GM12878 (cell line): ENCODE results near the gene CBX2. TPM values are rescaled to one million over a fixed set of nuclear protein-coding genes. Genes with fewer than 3 reads are reported as not detected.

Experiments
- ATAC-seq: fragments of 200-7000 bp; cut with Tn5 transposase; 3 replicates; pipeline ENCODE4 v1.9.1; 2020; ENCODE audit warnings: mild to moderate bottlenecking, moderate library complexity
- BruUV-seq: library from RNA; stranded (reverse); fragments of 400-500 nt; replicated peaks from 2 replicates; lab custom pipeline; 2021; lab: Mats Ljungman, UMichigan
- CTCF ChIA-PET: fragments of 300-600 bp; sonication (Branson Sonifier 250); formaldehyde crosslinking; extraction: SDS; loops from one replicate; lab custom pipeline; 2021; ENCODE audit warnings: inconsistent platforms; lab: Yijun Ruan, JAX
- POLR2A ChIA-PET: fragments of 350-600 bp; formaldehyde crosslinking; extraction: SDS; loops from one replicate; lab custom pipeline; 2021; ENCODE audit warnings: inconsistent platforms; lab: Charles Lee
- RAD21 ChIA-PET: fragments of 300-600 bp; sonication (Branson Sonifier 250); formaldehyde crosslinking; loops from one replicate; lab custom pipeline; 2023; ENCODE audit warnings: antibody characterized with exemption; ENCODE audit not compliant: unreplicated experiment; lab: Charles Lee
- SMC1A ChIA-PET: fragments of 300-600 bp; sonication (Branson Sonifier 250); formaldehyde crosslinking; loops from one replicate; lab custom pipeline; 2023; ENCODE audit not compliant: unreplicated experiment, uncharacterized antibody; lab: Charles Lee
- DNase-seq: peaks from one replicate; pipeline ENCODE4 v3.0.0-alpha.2; 2011; ENCODE audit warnings: low read depth, low spot score
- FAIRE-seq: peaks from 3 replicates; lab custom pipeline; 2011; peaks lifted over from hg19 to GRCh38; lab: Jason Lieb, UNC
- H2AFZ ChIP-seq: 2 replicates; pipeline ENCODE4 v1.6.0; 2011; ENCODE audit warnings: low read depth, low read length, control low read depth; ENCODE audit not compliant: control insufficient read depth
- H3K27ac ChIP-seq: 2 replicates; pipeline ENCODE4 v1.5.1; 2011; ENCODE audit warnings: control low read depth; ENCODE audit not compliant: control insufficient read depth, insufficient read depth
- H3K27me3 ChIP-seq, 2 experiments: replicated peaks in 1 of 2; 2 replicates each; pipeline versions ENCODE4 v1.6.0 to v1.6.1; 2011; ENCODE audit warnings: low read length in 1 of 2; ENCODE audit not compliant: control insufficient read depth in 2 of 2, insufficient read depth in 2 of 2
- H3K36me3 ChIP-seq, 2 experiments: 2 replicates each; pipeline ENCODE4 v1.5.1; 2011; ENCODE audit warnings: low read length in 1 of 2; ENCODE audit not compliant: control insufficient read depth in 2 of 2, insufficient read depth in 2 of 2
- H3K4me1 ChIP-seq: 2 replicates; pipeline ENCODE4 v1.6.1; 2011; ENCODE audit warnings: mild to moderate bottlenecking, low read length, moderate library complexity, mixed read lengths; ENCODE audit not compliant: control insufficient read depth, insufficient read depth
- H3K4me2 ChIP-seq: 2 replicates; pipeline ENCODE4 v1.6.0; 2011; ENCODE audit warnings: control low read depth; ENCODE audit not compliant: control insufficient read depth, insufficient read depth
- H3K4me3 ChIP-seq: fragments of 200-600 bp; sonication (generic); 2 replicates; pipeline ENCODE4 v1.5.1; 2016
- H3K79me2 ChIP-seq: 2 replicates; pipeline ENCODE4 v1.6.0; 2011; ENCODE audit warnings: low read length; ENCODE audit not compliant: control insufficient read depth, insufficient read depth
- H3K9ac ChIP-seq: 2 replicates; pipeline ENCODE4 v1.8.0; 2011; ENCODE audit warnings: low read length, control low read depth, mixed read lengths; ENCODE audit not compliant: control insufficient read depth, insufficient read depth
- H3K9me3 ChIP-seq: replicated peaks from 3 replicates; pipeline ENCODE4 v1.5.1; 2011; ENCODE audit warnings: mild to moderate bottlenecking, low read length; ENCODE audit not compliant: control insufficient read depth, insufficient read depth
- H4K20me1 ChIP-seq: 2 replicates; pipeline ENCODE4 v1.6.0; 2011; ENCODE audit not compliant: control insufficient read depth, insufficient read depth
- ATF3 ChIP-seq: IDR thresholded peaks from 2 replicates; pipeline ENCODE4 v1.6.1; 2011; ENCODE audit warnings: low read depth, mild to moderate bottlenecking, low read length, moderate library complexity, borderline replicate concordance; ENCODE audit errors: extremely low read depth
- BMI1 ChIP-seq: fragments of 450-650 bp; IDR thresholded peaks from 2 replicates; pipeline ENCODE4 v1.6.1; 2016; ENCODE audit warnings: mild to moderate bottlenecking, moderate library complexity, borderline replicate concordance
- CEBPB ChIP-seq, 2 experiments: fragments of 150-350 bp in 1 of 2; IDR thresholded peaks; 2 replicates each; pipeline ENCODE4 v1.6.1; 2012 to 2014; ENCODE audit warnings: low read depth in 2 of 2, low read length in 2 of 2, borderline replicate concordance in 1 of 2, inconsistent platforms in 1 of 2
- EZH2 ChIP-seq: IDR thresholded peaks from 2 replicates; pipeline ENCODE4 v1.6.1; 2012; ENCODE audit warnings: low read depth, mild to moderate bottlenecking, control low read depth, inconsistent platforms, low read length, borderline replicate concordance; ENCODE audit not compliant: control insufficient read depth
- RELA ChIP-seq: fragments of 450-650 bp; IDR thresholded peaks from 2 replicates; pipeline ENCODE4 v1.8.0; 2014; ENCODE audit warnings: borderline replicate concordance; ENCODE audit not compliant: partially characterized antibody
- SPI1 ChIP-seq: IDR thresholded peaks from 2 replicates; pipeline ENCODE4 v1.6.1; 2011; ENCODE audit warnings: low read depth, mild to moderate bottlenecking, low read length, moderate library complexity, borderline replicate concordance; ENCODE audit not compliant: insufficient read depth
- USF2 ChIP-seq: IDR thresholded peaks from 2 replicates; pipeline ENCODE4 v1.6.1; 2011; ENCODE audit warnings: low read depth, low read length, improper control_type of control experiment, borderline replicate concordance
- WGBS: methylation state at CpG from one replicate; pipeline ENCODE4 v1.1.6; 2016; ENCODE audit warnings: low lambda C conversion rate; ENCODE audit not compliant: insufficient replicate concordance, insufficient coverage; ENCODE audit errors: missing lambda C conversion rate; 5-methylcytosine and 5-hydroxymethylcytosine counted together
- in situ Hi-C: fragments of 300-500 bp; cut with MboI; formaldehyde crosslinking; loops from 9 replicates; pipeline ENCODE4 v1.14.3; 2018; ENCODE audit warnings: mixed read lengths
- intact Hi-C: fragments of 100-400 bp; cut with micrococcal nuclease; formaldehyde crosslinking; loops from one replicate; pipeline ENCODE4 v1.14.2; 2022; ENCODE audit not compliant: unreplicated experiment
- polyA plus RNA-seq, 11 experiments: library from polyadenylated mRNA; depleted of rRNA in 4 of 11; unstranded in 6 of 11; stranded (reverse) in 5 of 11; fragments of >200 nt; fragmentation: Nextera tagmentation in 4 of 11; fragmentation: Illumina TruSeq in 1 of 11; extraction: Ambion mirVana in 4 of 11; extraction: Trizol in 1 of 11; gene quantifications; 1 replicate in 1 of 11; 2 replicates in 10 of 11; pipeline versions ENCODE4 v1.2.1 to v1.2.3, GENCODE V29; 2011 to 2016; ENCODE audit warnings: inconsistent platforms in 2 of 11, missing spikeins in 2 of 11, low read depth in 1 of 11
- total RNA-seq, 4 experiments: library from RNA; depleted of rRNA in 3 of 4; stranded (reverse); fragments of >200 nt in 3 of 4; fragmentation: Illumina TruSeq in 1 of 4; extraction: Trizol in 1 of 4; gene quantifications; 2 replicates each; pipeline versions ENCODE4 v1.2.1 to v1.2.3, GENCODE V29; 2013 to 2021

CBX2 gene
- total and polyA plus RNA-seq, 10 of the 15 experiments (the other 5 are each of a cell fraction or from before 2014, with no cell fraction given), result 0.35 to 7.5 (median 4.2) TPM

- no peak overlapping the region for H3K4me2 ChIP-seq
- RAD21 ChIA-PET, result interaction anchor here (1.4 kb wide), 1 partner anchor 15 kb away, joined by 3 read pairs; no protein-coding TSS in a partner anchor
- POLR2A ChIA-PET, result no interaction called here
- no peak overlapping the region for H3K4me3 ChIP-seq
- H3K36me3 ChIP-seq, result no peaks in the 10 kb centered on the region
- no peak overlapping the region for H2AFZ ChIP-seq
- H3K9me3 ChIP-seq, result no peaks in the 10 kb centered on the region
- no peaks in the 10 kb centered on the region; the same call in 1 of the 2 replicates for H4K20me1 ChIP-seq
- WGBS, result 55% methylated on average over 5 of the region's 5 CpGs
- CTCF ChIA-PET, result interaction anchor here (0.5 to 1.7 kb wide), 3 partner anchors 14 to 148 kb away, joined by 3 to 5 read pairs (median 5); partner anchors contain the start of gene CBX4
- H3K79me2 ChIP-seq, result no peaks in the 10 kb centered on the region
- DNase-seq (no peak), ATAC-seq (no peak), FAIRE-seq (no peak)
- peaks cover 0 to 2% of the 10 kb centered on the region in 2 experiments; a peak in 1 of 4 replicates for H3K27me3 ChIP-seq
- TF ChIP-seq USF2, result no peak
- no peak overlapping the region for H3K9ac ChIP-seq
- in situ Hi-C loops (no loop called here), intact Hi-C loops (no loop called here)
- no TSS peak for BruUV-seq
- SMC1A ChIA-PET, result no interaction called here
- H3K4me1 ChIP-seq, result peaks cover 4% of the 10 kb centered on the region; the same call in 1 of the 2 replicates
- no peak overlapping the region for H3K27ac ChIP-seq
These were observed 47.6 kb downstream of the CBX2 start for GRCh38 chr17:79825580-79825921.

GRCh38 chr17:79826204-79826680, 48.3 kb downstream of the CBX2 start:
- Histone ChIP-seq H2AFZ (no peak overlapping the region), H3K9me3 (no peaks in the 10 kb centered on the region), H3K27me3 (no peaks in the 10 kb centered on the region)
- no peak for TF ChIP-seq CEBPB (IDR thresholded peaks at IDR 0.05; ENCODE audit: borderline replicate concordance in 1 of 2, low read depth in 2 of 2, low read length in 2 of 2)
- TF ChIP-seq RELA, result no peak
- no peak for TF ChIP-seq EZH2
- peak; percentile 91 for TF ChIP-seq SPI1
- no peak for TF ChIP-seq BMI1
- TF ChIP-seq ATF3, result no peak
- TF ChIP-seq, all 136 proteins: peak for 1
- CTCF ChIA-PET, result interaction anchor here (1.7 kb wide), 1 partner anchor 13 kb away, joined by 5 read pairs; the partner anchor contains the start of gene CBX4
- Histone ChIP-seq H3K9ac (no peak overlapping the region), H3K4me2 (no peak overlapping the region), H3K27ac (no peak overlapping the region), H3K4me1 (peaks cover 4% of the 10 kb centered on the region; the same call in 1 of the 2 replicates), H3K4me3 (no peak overlapping the region), H3K79me2 (no peaks in the 10 kb centered on the region), H4K20me1 (no peaks in the 10 kb centered on the region; the same call in 1 of the 2 replicates), H3K36me3 (no peaks in the 10 kb centered on the region)
- intact Hi-C loops, result no loop called here
- in situ Hi-C loops, result no loop called here
- WGBS, result 29% methylated on average over 11 of the region's 11 CpGs
- POLR2A ChIA-PET, result no interaction called here
- BruUV-seq, result no TSS peak
- RAD21 ChIA-PET, result no interaction called here
- DNase-seq (no peak), FAIRE-seq (no peak), ATAC-seq (no peak)
- SMC1A ChIA-PET, result no interaction called here
